Measurements from ENCODE around the gene SRRM3.
"Not testable (repeated sequence)": the region's sequence is repeated elsewhere in the genome, so short reads cannot be mapped to it uniquely, and the experiment has no call there.

Gene SRRM3

DNA sequence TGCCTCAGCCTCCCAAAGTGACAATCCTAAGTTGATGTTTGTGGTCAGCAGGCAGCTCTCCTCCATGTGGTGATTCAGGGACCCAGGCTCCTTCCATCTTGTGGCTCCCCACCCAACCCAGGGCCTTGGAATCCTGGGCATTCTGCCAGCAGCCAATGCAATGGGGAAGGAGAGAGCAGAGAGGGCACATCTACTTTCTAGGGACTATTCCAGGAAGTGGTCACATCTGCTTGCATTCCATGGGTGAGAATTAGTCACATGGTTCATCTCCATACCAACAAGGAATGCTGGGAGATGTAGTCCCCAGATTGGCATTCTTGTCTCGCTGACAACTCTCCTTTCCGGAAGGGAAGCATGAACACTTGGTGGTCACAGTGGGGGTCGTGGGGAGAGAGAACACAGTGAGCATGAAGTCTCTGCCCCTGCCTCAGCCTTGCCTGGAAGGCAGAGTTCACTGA is 9.9 kb upstream of the SRRM3 start:
- DNase-seq, result peak; percentile 85 to 91

GRCh38 chr7:76193466-76193865 is 8.2 kb upstream of the SRRM3 start:
- no peak for DNase-seq

DNA sequence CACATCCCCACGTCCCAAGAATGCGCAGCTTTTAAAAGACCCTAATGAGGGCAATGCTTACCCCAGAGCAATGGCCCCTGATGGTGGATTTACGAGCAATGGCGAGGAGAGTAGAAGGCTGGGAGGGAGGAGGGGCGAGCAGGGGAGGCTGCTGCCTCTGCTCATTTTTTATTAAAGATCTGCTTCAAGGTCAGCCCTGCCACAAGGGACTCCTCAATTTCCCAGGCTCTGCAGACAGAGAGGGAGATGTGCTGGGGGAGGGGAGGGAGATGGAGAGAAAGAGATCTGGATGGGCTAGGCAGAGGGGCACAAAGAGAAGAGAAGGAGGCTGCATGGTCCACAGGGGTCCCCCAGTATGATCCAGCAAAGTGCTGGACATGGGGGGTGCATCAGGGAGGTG is 7.8 kb upstream of the SRRM3 start:
- no peak for DNase-seq

DNA sequence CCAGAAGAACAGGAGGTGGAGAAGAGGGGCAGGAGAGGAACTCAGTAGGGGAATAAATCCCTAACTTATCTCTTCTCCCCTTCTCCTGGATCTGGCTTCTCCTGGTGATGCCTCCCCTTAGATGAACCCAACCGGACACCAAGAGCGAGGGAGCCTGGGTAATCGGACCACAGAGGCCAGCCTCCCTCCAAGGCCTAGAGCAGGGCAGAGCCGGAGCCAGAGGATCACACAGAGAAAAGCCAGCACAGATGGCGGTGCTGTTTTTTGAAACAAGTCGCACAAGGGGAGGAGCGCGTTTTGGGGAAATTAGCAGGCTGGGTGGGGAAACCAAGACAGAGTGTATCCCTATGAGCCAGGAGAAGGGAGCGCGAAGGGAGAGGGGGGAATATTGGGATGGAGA is 4.9 kb upstream of the SRRM3 start:
- DNase-seq, result no peak

GRCh38 chr7:76198202-76198601 is 3.5 kb upstream of the SRRM3 start:
- no peak for DNase-seq

DNA sequence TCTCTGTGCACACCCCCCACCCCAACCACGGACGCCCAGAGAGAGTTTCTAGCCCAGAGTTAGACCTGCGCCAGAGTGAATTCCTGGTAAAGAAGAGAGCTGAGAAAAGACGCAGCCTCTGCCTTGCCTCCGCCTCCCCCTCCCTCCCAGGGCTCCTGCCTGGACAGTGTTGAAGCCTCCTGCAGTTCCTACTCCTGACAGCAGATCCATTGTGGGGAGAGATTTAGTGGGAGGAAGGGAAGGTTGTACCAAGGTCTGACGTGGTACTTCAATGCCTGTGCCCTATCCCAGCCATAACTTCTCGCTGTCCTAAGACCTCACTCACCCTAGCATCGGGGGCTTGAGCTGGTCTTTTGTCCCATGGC is 952 bp downstream of the SRRM3 start:
- DNase-seq, result peak; percentile 11 to 65

DNA sequence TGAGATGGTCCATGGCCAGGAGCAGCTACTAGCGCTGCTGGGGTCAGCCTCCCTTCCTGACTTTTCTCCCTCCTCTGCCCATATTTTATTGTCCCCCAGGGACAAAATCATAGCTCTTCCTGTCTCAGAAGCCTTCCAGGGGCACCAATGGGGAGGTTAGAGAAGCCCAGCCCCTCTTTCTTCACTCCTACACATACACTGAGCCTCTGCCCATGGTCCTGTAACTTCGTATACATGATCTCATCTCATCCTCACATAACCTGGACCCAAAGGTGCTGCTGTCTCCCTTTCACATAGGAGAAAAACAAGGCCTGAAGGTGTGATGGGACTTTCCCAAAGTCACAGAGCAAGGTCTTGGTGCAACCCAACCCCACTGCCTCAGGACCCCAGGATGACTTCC is 2.5 kb downstream of the SRRM3 start:
- DNase-seq, result no peak

GRCh38 chr7:76206633-76207032 is 4.9 kb downstream of the SRRM3 start:
- no peak for DNase-seq

DNA sequence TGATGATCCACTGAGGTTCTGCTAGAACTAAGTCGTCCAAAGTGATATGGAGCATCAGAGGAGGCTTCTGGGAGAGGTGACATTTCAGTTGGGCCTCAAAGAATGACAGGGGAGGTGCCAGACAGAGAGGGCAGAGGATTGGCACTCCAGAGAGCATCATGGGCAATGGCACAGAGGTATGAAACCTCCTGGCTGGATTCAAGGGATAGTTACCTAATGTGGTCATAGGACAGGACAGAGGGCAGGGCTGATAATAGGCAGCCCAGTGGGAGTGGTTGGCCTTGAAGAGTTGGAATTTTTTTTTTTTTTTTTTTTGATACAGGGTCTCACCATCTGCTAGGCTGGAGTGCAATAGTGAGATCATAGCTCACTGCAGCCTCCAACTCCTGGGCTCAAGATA is 7.6 kb downstream of the SRRM3 start:
- no peak for DNase-seq

DNA sequence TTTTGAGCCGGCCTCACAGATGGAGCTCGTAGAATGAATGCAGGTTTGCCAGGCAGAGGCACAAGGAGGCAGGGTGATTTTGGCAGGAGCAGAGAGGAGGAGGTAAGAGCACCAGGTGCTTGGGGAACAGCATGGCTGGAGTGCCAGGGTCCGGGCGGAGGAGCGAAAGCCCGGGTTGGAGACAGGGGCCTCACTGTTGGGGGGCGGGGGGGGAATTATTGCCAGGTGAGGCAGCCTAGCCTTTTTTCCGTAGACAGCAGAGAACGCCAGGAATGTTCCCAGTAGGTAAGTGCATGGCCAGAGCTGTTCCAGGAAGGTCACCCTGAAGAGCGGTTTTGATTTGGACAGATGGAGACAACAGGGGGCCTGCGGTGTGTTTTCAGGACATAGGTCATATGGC is 9.5 kb downstream of the SRRM3 start:
- no peak for DNase-seq

- not testable (repeated sequence) for DNase-seq
Measured at GRCh38 chr7:76215349-76215748, 13.7 kb downstream of the SRRM3 start.

DNA sequence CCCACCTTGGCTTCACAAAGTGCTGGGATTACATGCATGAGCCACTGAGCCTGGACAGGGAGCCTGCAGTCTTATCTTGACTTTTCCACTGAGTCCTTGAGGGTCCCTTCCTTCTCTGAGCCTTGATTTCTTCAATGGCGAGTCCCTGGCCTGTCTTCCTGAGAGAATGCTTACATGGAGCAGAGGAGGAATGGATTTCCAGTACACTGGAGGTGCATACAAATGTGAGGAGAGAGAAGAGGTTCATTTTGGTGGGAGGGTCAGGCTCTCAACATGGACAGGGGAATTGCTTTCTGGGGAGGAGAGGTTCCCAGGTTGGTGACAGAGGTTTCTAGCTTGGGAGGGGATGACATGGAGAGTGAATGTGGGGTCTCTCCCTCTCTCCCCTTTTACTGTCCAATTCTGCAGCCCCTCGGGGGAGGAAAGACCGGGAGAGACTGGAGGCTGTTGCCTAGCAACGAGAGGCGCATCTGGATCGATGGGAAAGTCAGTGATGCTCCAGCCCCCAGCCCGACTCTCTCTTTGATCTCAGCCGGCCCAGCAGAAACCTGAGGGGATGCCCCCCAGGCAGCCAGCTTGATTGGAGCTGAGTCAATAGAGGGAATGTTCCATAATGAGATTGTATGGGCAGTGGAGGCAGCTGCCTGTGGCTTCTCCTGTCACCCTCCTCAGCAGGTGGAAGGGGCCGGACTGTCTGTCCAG is 14.8 kb downstream of the SRRM3 start:
- no peak for DNase-seq

DNA sequence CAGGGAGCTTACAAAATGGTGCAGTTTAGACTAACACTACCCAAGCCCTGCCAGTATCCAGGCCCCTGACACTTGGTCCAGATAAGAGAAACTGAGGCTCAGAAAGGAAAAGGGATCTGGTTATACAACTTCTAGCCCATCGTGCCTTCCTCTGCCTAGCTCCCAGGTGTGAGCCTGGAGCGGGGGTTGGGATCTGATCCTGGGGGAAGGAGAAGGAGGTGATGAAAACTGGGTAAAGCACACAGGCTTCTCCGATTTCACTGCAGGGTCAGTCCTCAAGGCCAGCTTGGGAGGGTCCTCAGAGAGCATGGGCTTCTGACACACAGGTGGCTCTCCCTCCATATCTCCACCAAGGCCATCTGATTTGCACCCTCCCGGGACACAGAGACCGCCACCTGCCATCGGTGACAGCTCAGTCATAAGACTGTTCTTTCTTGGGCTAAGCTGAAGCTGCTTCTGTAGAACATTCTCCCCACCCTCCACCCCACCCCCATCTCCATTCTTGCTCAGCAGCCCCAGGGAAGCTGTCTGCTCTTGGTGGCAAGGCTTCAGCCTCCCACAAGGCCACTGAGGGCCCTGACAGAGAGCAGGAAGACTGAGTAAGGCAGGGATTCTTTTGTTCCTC is 16.4 kb downstream of the SRRM3 start:
- DNase-seq, result no peak

GRCh38 chr7:76220185-76221057 is 18.7 kb downstream of the SRRM3 start:
- no peak for DNase-seq

GRCh38 chr7:76222333-76222732 is 20.6 kb downstream of the SRRM3 start:
- DNase-seq, result no peak

DNA sequence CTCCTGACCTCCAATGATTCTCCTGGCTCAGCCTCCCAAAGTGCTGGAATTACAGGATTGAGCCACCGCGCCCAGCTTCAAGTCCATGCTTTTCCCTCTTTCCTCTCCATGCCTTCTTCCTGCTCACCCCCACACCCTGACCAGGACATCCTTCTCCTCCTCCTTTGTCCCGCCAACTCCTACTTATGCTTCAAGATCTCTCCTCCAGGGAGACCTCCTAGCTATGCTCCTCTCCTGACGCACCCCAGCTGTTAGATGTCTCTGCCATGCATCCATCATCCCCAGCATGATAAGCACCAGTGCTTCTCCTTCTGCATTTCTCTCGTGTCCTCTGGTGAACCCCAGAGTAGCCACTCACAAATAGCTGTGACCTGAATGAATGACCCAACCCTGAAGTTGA is 21.1 kb downstream of the SRRM3 start:
- no peak for DNase-seq

DNA sequence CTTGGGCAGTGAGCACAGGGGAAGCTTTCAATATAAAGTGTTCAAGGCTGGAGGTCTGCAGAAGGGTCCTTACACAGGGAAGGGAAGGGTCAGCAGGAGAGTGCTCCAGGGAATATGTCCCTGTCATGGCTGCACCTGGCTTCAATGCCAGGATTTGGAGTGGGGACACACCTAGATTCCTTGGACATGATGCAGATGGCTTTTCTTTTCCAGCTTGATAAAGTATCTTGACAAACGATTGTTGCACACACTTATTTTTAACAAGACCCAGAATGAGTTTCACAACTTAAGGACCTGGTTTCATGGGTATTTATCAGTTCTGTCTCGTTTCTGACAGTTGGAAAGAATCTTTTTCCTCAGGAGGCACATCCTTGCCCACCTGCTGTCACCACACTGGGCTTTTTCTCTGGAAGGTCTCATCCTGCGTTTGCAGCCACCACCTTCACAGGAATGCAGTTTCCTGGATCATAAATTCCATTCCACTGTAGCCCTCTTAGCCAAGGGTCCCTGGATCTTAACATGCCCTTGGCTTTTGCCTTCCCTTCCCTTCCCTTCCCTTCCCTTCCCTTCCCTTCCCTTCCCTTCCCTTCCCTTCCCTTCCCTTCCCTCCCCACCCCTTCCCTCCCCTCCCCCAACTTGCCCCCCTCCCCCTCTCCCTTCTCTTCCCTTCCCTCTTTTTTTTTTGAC is 21.7 kb downstream of the SRRM3 start:
- DNase-seq, result no peak

DNA sequence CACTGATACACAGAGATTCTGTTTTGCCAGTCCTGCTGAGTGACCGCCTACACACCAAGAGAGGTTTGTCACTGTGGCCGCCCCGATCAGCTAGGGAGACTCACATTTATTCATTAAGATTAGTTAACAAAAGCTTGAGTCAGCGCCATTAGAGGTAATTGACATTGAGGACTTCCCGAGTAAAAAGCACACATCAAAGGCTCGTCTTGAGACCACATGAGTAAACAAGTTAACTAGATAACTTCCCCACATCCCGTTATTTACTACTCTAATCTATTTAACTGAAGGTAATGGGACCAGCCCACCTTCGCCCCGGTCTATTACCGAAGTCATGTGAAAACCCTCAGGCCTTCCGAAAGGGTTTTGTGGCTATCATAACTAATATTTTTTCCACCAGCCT is 23.0 kb downstream of the SRRM3 start:
- DNase-seq, result no peak

GRCh38 chr7:76225379-76225778 is 23.7 kb downstream of the SRRM3 start:
- no peak for DNase-seq

GRCh38 chr7:76225951-76226350 is 24.3 kb downstream of the SRRM3 start:
- no peak for DNase-seq

DNA sequence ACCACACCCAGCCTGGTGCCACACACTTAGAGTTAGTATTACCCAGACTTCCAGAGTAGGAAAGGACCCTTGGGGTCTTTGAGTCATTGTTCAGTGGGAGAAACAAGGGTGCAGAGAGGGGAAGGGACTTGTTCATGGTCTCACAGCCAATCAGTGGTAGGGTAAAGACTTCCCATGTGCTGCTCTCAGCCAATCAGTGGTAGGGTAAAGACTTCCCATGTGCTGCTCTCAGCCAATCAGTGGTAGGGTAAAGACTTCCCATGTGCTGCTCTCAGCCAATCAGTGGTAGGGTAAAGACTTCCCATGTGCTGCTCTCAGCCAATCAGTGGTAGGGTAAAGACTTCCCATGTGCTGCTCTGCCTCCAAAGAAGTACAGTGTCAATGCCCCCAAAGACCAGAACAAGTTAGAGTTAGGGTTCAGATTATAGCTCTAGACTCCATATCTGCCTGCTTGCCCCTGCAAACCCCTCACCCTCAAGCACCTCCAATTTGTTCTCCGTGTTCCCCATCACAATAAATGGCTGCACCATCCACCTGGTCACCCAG is 25.3 kb downstream of the SRRM3 start:
- not testable (repeated sequence) for DNase-seq

GRCh38 chr7:76230214-76230613 is 28.5 kb downstream of the SRRM3 start:
- no peak for DNase-seq

DNA sequence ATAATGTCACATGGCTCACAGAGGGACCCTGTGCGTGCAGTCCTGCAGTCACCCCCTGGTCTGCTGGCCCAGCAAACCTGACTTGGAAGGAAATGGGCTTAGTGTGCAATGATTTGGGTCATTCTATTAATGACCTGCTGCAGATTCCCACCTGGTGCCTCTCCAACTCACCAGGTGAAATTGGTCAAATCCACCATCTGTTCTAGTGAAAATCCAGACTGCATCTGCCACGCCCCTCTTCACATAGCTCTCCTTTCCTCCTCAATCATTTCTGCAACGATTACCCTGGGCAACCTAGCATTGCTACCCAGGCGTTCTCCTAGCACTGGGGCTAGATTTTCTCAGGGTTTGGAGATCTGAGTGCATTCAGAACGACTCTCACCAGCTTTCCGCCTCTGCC is 29.4 kb downstream of the SRRM3 start:
- DNase-seq, result no peak

Data from NCI-H526 (cell line).